HG03354 (cell line): Measurements from ENCODE around the gene WWOX.

Experiments used
- ATAC-seq: cut with Tn5 transposase; IDR thresholded peaks from one replicate; pipeline ENCODE4 v1.9.1; 2021; ENCODE audit warnings: mild to moderate bottlenecking; ENCODE audit not compliant: unreplicated experiment, poor library complexity, severe bottlenecking

The WWOX gene

GRCh38 chr16:78524066-78524595, 424.7 kb downstream of the WWOX start:
- ATAC-seq = no peak

GRCh38 chr16:78528265-78528664, 428.8 kb downstream of the WWOX start:
- ATAC-seq = no peak

- ATAC-seq = no peak
Observed at GRCh38 chr16:78529881-78530280, 430.4 kb downstream of the WWOX start.

- no peak for ATAC-seq
Observed at GRCh38 chr16:78530283-78530682, 430.8 kb downstream of the WWOX start.

- ATAC-seq = no peak
Observed at GRCh38 chr16:78535098-78535497, 435.6 kb downstream of the WWOX start.

- no peak for ATAC-seq
Observed at GRCh38 chr16:78537511-78537910, 438.1 kb downstream of the WWOX start.

GRCh38 chr16:78538292-78538691, 438.8 kb downstream of the WWOX start:
- no peak for ATAC-seq

- no peak for ATAC-seq
Observed at GRCh38 chr16:78538919-78539318, 439.5 kb downstream of the WWOX start.

- no peak for ATAC-seq
Observed at GRCh38 chr16:78542419-78542818, 443.0 kb downstream of the WWOX start.

- no peak for ATAC-seq
Observed at GRCh38 chr16:78543023-78543422, 443.6 kb downstream of the WWOX start.

GRCh38 chr16:78549366-78549765, 449.9 kb downstream of the WWOX start:
- ATAC-seq = no peak

GRCh38 chr16:78551487-78552085, 452.1 kb downstream of the WWOX start:
- no peak for ATAC-seq

- no peak for ATAC-seq
Observed at GRCh38 chr16:78552106-78552675, 452.7 kb downstream of the WWOX start.

GRCh38 chr16:78552716-78553115, 453.3 kb downstream of the WWOX start:
- no peak for ATAC-seq

GRCh38 chr16:78553268-78554039, 454.0 kb downstream of the WWOX start:
- ATAC-seq = no peak

- no peak for ATAC-seq
Observed at GRCh38 chr16:78556421-78556820, 457.0 kb downstream of the WWOX start.

GRCh38 chr16:78560997-78561396, 461.5 kb downstream of the WWOX start:
- ATAC-seq = no peak

- no peak for ATAC-seq
Observed at GRCh38 chr16:78562111-78562510, 462.7 kb downstream of the WWOX start.

GRCh38 chr16:78562650-78563049, 463.2 kb downstream of the WWOX start:
- no peak for ATAC-seq

GRCh38 chr16:78563905-78564304, 464.5 kb downstream of the WWOX start:
- no peak for ATAC-seq
